ENCODE measurements around the gene AMN1. TPM values are rescaled to one million over a fixed set of nuclear protein-coding genes. Genes with fewer than 3 reads are reported as not detected.

AMN1 gene
- total and polyA plus RNA-seq, 2 donors from 2014 or later = 12.5 to 13.9 TPM

- Histone ChIP-seq H3K27me3 (ENCODE audit: control insufficient read depth, insufficient read depth, low read length) (no peaks in the 10 kb centered on the region), H3K27ac (ENCODE audit: low read depth in 2 of 2, low read length in 2 of 2) (no peak overlapping the region), H3K4me3 (ENCODE audit: low read length in 3 of 3) (no peak overlapping the region), H3K36me3 (ENCODE audit: control insufficient read depth in 2 of 3, insufficient read depth in 3 of 3, low read length in 3 of 3) (no peaks in the 10 kb centered on the region), H3K9me3 (ENCODE audit: control insufficient read depth in 2 of 3, insufficient read depth in 1 of 3, low read length in 3 of 3) (no peaks in the 10 kb centered on the region), H3K4me1 (ENCODE audit: control insufficient read depth in 2 of 3, insufficient read depth in 2 of 3, low read depth in 1 of 3, low read length in 3 of 3) (peaks cover 0 to 2% (median 0%) of the 10 kb centered on the region in 3 donors), H3K9ac (ENCODE audit: low read length in 3 of 3) (no peak overlapping the region)
- no peak for FAIRE-seq
- peak in 3 of 5 donors; percentile 35 to 75 (median 71) for DNase-seq
- intact Hi-C loops (cut with DNase I) = no loop called here
- no peak for TF ChIP-seq CTCF (IDR thresholded peaks at IDR 0.05; ENCODE audit: borderline replicate concordance, extremely low read depth, insufficient read depth)
Observed at GRCh38 chr12:31645924-31646323, 82.9 kb downstream of the AMN1 start.

DNA sequence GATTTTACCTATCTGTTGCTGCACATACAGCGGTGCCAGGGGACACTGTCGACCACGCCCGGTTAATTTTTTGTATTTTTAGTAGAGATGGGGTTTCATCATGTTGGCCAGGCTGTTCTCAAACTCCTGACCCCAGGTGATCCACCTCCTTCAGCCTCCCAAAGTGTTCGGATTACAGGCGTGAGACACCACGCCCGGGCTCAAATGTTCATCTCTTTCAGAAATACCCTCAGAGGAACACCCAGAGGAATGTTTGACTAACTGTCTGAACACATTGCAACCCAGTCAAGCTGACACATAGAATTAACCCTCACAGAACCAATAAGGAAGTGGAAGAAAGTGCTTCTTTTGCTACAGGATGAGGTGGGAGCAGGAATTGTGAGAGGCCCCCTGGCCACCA, 84.3 kb downstream of the AMN1 start:
- DNase-seq = peak in 1 of 5 donors; percentile 29

DNA sequence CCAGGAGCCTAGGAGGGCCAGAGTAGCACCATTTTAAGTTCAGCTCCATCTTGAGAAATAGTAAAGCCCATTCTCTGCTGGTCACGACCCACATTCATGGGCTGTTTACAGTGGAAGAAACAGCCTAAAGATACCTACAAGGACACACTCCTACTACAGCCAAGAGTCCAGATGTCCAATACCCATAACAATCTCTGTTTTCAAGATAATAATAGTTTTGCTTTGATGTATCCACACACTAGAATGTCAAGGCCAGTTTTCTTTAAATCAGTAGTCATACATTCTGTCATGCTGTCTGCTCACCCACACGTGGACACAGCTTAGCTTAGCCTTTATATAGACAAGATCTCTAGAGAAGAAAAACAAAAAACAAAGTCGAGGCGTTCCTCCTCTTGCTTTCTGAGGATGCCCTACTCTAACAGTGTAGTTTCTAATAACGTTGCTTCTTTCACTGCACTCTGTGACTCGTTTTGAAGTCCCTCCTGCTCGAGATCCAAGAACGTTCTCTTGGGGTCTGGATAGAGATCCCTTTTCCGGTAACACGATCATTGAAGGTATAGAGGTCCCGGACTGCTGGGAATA, 87.2 kb downstream of the AMN1 start:
- H3K9me3 ChIP-seq (ENCODE audit: control insufficient read depth in 2 of 3, insufficient read depth in 1 of 3, low read length in 3 of 3) = no peaks in the 10 kb centered on the region
- no peak for FAIRE-seq
- H3K4me3 ChIP-seq (ENCODE audit: low read length in 3 of 3) = no peak overlapping the region
- intact Hi-C loops (cut with DNase I) = no loop called here
- no peaks in the 10 kb centered on the region for H3K27me3 ChIP-seq (ENCODE audit: control insufficient read depth, insufficient read depth, low read length)
- no peak for TF ChIP-seq CTCF (IDR thresholded peaks at IDR 0.05; ENCODE audit: borderline replicate concordance, extremely low read depth, insufficient read depth)
- H3K27ac ChIP-seq (ENCODE audit: low read depth in 2 of 2, low read length in 2 of 2) = no peak overlapping the region
- no peak for DNase-seq
- no peak overlapping the region for H3K9ac ChIP-seq (ENCODE audit: low read length in 3 of 3)
- H3K4me1 ChIP-seq (ENCODE audit: control insufficient read depth in 2 of 3, insufficient read depth in 2 of 3, low read depth in 1 of 3, low read length in 3 of 3) = no peaks in the 10 kb centered on the region
- no peaks in the 10 kb centered on the region for H3K36me3 ChIP-seq (ENCODE audit: control insufficient read depth in 2 of 3, insufficient read depth in 3 of 3, low read length in 3 of 3)

More for the DNA sequence above, 84.3 kb downstream of the AMN1 start:
- H3K27me3 ChIP-seq (ENCODE audit: control insufficient read depth, insufficient read depth, low read length) = no peaks in the 10 kb centered on the region
- H3K36me3 ChIP-seq (ENCODE audit: control insufficient read depth in 2 of 3, insufficient read depth in 3 of 3, low read length in 3 of 3) = no peaks in the 10 kb centered on the region
- H3K9ac ChIP-seq (ENCODE audit: low read length in 3 of 3) = no peak overlapping the region
- FAIRE-seq = no peak
- no peaks in the 10 kb centered on the region for H3K9me3 ChIP-seq (ENCODE audit: control insufficient read depth in 2 of 3, insufficient read depth in 1 of 3, low read length in 3 of 3)
- H3K27ac ChIP-seq (ENCODE audit: low read depth in 2 of 2, low read length in 2 of 2) = no peak overlapping the region
- no peak for TF ChIP-seq CTCF (IDR thresholded peaks at IDR 0.05; ENCODE audit: borderline replicate concordance, extremely low read depth, insufficient read depth)
- intact Hi-C loops (cut with DNase I) = no loop called here
- peaks cover 0 to 2% (median 0%) of the 10 kb centered on the region in 3 donors for H3K4me1 ChIP-seq (ENCODE audit: control insufficient read depth in 2 of 3, insufficient read depth in 2 of 3, low read depth in 1 of 3, low read length in 3 of 3)
- H3K4me3 ChIP-seq (ENCODE audit: low read length in 3 of 3) = no peak overlapping the region

- Histone ChIP-seq H3K36me3 (ENCODE audit: control insufficient read depth in 2 of 3, insufficient read depth in 3 of 3, low read length in 3 of 3) (no peaks in the 10 kb centered on the region), H3K9me3 (ENCODE audit: control insufficient read depth in 2 of 3, insufficient read depth in 1 of 3, low read length in 3 of 3) (no peaks in the 10 kb centered on the region), H3K27me3 (ENCODE audit: control insufficient read depth, insufficient read depth, low read length) (no peaks in the 10 kb centered on the region), H3K4me1 (ENCODE audit: control insufficient read depth in 2 of 3, insufficient read depth in 2 of 3, low read depth in 1 of 3, low read length in 3 of 3) (peaks cover 0 to 8% (median 4%) of the 10 kb centered on the region in 3 donors), H3K27ac (ENCODE audit: low read depth in 2 of 2, low read length in 2 of 2) (no peak overlapping the region), H3K9ac (ENCODE audit: low read length in 3 of 3) (no peak overlapping the region), H3K4me3 (ENCODE audit: low read length in 3 of 3) (no peak overlapping the region)
- no peak for TF ChIP-seq CTCF (IDR thresholded peaks at IDR 0.05; ENCODE audit: borderline replicate concordance, extremely low read depth, insufficient read depth)
- intact Hi-C loops (cut with DNase I) = loop anchor here (5.0 kb wide), 1 partner anchor 232 kb away; no protein-coding TSS in a partner anchor
- FAIRE-seq (no peak), DNase-seq (no peak)
Observed at GRCh38 chr12:31634620-31635019, 94.2 kb downstream of the AMN1 start.

Measured in kidney (tissue), 14 donors.